GM23338 (cell line): ENCODE measurements around the gene NUCKS1.

ENCODE experiments used
- CREB1 ChIP-seq: fragments of 250-450 bp; sonication (Bioruptor Pico); IDR thresholded peaks from 2 replicates; pipeline ENCODE4 v1.5.0; 2020; ENCODE audit warnings: low read depth, mild to moderate bottlenecking, moderate library complexity
- EZH2 ChIP-seq: fragments of 200-600 bp; sonication (generic); IDR thresholded peaks from one replicate; pipeline ENCODE4 v1.8.0; 2017; ENCODE audit warnings: antibody characterized with exemption, mild to moderate bottlenecking, low read depth; ENCODE audit not compliant: unreplicated experiment
- EZH2phosphoT487 ChIP-seq: fragments of 200-600 bp; sonication (generic); IDR thresholded peaks from one replicate; pipeline ENCODE4 v1.8.1; 2018; ENCODE audit warnings: antibody characterized with exemption; ENCODE audit not compliant: unreplicated experiment
- POLR2AphosphoS5 ChIP-seq: IDR thresholded peaks from 2 replicates; pipeline ENCODE4 v1.6.1; 2016; ENCODE audit warnings: antibody characterized with exemption, low read depth
- ZNF331 ChIP-seq: fragments of 250-450 bp; sonication (Bioruptor Pico); IDR thresholded peaks from 2 replicates; pipeline ENCODE4 v1.5.0; 2020; ENCODE audit warnings: low read depth, mild to moderate bottlenecking, moderate library complexity
- TF ChIP-seq, protein P1 (sequence below): IDR thresholded peaks from one replicate; pipeline ENCODE4 v1.6.1; 2018; ENCODE audit warnings: antibody characterized with exemption; ENCODE audit not compliant: unreplicated experiment
- TF ChIP-seq, protein P2 (sequence below), 2 experiments: fragments of 200-600 bp in 1 of 2; sonication (generic) in 1 of 2; conservative IDR thresholded peaks; 2 replicates each; pipeline versions ENCODE4 v1.5.1 to v1.6.1; 2016 to 2017; ENCODE audit warnings: antibody characterized with exemption in 2 of 2, low read depth in 2 of 2, mild to moderate bottlenecking in 2 of 2, moderate library complexity in 1 of 2
- TF ChIP-seq, protein P3 (sequence below): IDR thresholded peaks from 2 replicates; pipeline ENCODE4 v1.6.1; 2016; ENCODE audit warnings: antibody characterized with exemption

DNA sequence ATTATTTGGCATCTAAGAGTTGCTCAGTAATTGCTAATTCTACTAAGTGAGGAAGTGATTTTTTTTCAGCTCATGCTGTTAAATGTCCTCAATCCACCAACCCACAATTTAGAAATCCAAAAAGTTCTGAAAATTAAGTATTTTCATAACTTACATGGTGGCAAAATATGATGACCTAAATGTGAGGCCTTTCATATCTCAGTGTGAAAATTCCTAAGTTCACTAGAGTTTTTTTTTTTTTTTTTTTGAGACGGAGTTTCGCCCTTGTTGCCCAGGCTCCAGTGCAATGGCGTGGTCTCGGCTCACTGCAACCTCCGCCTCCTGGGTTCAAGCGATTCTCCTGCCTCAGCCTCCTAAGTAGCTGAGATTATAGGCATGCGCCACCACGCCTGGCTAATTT, 5.6 kb downstream of the NUCKS1 start:
- TF ChIP-seq, protein P1, sequence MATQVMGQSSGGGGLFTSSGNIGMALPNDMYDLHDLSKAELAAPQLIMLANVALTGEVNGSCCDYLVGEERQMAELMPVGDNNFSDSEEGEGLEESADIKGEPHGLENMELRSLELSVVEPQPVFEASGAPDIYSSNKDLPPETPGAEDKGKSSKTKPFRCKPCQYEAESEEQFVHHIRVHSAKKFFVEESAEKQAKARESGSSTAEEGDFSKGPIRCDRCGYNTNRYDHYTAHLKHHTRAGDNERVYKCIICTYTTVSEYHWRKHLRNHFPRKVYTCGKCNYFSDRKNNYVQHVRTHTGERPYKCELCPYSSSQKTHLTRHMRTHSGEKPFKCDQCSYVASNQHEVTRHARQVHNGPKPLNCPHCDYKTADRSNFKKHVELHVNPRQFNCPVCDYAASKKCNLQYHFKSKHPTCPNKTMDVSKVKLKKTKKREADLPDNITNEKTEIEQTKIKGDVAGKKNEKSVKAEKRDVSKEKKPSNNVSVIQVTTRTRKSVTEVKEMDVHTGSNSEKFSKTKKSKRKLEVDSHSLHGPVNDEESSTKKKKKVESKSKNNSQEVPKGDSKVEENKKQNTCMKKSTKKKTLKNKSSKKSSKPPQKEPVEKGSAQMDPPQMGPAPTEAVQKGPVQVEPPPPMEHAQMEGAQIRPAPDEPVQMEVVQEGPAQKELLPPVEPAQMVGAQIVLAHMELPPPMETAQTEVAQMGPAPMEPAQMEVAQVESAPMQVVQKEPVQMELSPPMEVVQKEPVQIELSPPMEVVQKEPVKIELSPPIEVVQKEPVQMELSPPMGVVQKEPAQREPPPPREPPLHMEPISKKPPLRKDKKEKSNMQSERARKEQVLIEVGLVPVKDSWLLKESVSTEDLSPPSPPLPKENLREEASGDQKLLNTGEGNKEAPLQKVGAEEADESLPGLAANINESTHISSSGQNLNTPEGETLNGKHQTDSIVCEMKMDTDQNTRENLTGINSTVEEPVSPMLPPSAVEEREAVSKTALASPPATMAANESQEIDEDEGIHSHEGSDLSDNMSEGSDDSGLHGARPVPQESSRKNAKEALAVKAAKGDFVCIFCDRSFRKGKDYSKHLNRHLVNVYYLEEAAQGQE: no peak
- TF ChIP-seq POLR2AphosphoS5 (no peak), CREB1 (CRISPR knock-in tag) (no peak), EZH2 (no peak), ZNF331 (CRISPR knock-in tag) (no peak), EZH2phosphoT487 (no peak)
- TF ChIP-seq, protein P2, sequence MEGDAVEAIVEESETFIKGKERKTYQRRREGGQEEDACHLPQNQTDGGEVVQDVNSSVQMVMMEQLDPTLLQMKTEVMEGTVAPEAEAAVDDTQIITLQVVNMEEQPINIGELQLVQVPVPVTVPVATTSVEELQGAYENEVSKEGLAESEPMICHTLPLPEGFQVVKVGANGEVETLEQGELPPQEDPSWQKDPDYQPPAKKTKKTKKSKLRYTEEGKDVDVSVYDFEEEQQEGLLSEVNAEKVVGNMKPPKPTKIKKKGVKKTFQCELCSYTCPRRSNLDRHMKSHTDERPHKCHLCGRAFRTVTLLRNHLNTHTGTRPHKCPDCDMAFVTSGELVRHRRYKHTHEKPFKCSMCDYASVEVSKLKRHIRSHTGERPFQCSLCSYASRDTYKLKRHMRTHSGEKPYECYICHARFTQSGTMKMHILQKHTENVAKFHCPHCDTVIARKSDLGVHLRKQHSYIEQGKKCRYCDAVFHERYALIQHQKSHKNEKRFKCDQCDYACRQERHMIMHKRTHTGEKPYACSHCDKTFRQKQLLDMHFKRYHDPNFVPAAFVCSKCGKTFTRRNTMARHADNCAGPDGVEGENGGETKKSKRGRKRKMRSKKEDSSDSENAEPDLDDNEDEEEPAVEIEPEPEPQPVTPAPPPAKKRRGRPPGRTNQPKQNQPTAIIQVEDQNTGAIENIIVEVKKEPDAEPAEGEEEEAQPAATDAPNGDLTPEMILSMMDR (conservative IDR thresholded peaks at IDR 0.05; ENCODE audit: low read depth in 2 of 2): no peak
- TF ChIP-seq, protein P3, sequence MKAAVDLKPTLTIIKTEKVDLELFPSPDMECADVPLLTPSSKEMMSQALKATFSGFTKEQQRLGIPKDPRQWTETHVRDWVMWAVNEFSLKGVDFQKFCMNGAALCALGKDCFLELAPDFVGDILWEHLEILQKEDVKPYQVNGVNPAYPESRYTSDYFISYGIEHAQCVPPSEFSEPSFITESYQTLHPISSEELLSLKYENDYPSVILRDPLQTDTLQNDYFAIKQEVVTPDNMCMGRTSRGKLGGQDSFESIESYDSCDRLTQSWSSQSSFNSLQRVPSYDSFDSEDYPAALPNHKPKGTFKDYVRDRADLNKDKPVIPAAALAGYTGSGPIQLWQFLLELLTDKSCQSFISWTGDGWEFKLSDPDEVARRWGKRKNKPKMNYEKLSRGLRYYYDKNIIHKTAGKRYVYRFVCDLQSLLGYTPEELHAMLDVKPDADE: no peak
